Gastroesophageal sphincter (tissue), 4 donors: ENCODE results near the gene NAA25. TPM values are rescaled to one million over a fixed set of nuclear protein-coding genes. Genes with fewer than 3 reads are reported as not detected.

Source experiments
- ATAC-seq: fragments of 150-250 bp; one replicate; pipeline ENCODE4 v1.9.1; 2016; ENCODE audit warnings: mild to moderate bottlenecking, moderate library complexity
- H3K27ac ChIP-seq, 4 donors: fragments of 200-600 bp; sonication (generic) in 3 of 4; 1 replicate in 3 of 4; 2 replicates in 1 of 4; pipeline ENCODE4 v1.5.1; 2016 to 2019
- H3K27me3 ChIP-seq: fragments of 200-600 bp; sonication (generic); one replicate; pipeline ENCODE4 v1.5.1; 2019
- H3K36me3 ChIP-seq, 2 donors: fragments of 200-600 bp; sonication (generic); one replicate each; pipeline ENCODE4 v1.5.1; 2019; ENCODE audit warnings: control low read depth in 1 of 2
- H3K4me1 ChIP-seq, 3 donors: fragments of 200-600 bp; sonication (generic); 1 replicate in 2 of 3; 2 replicates in 1 of 3; pipeline ENCODE4 v1.5.1; 2016 to 2019; ENCODE audit warnings: control low read depth in 2 of 3
- H3K4me3 ChIP-seq, 2 donors: fragments of 200-600 bp; sonication (generic); one replicate each; pipeline ENCODE4 v1.5.1; 2019; ENCODE audit warnings: mild to moderate bottlenecking in 1 of 2, moderate library complexity in 1 of 2
- H3K9me3 ChIP-seq, 3 donors: fragments of 200-600 bp; sonication (generic); one replicate each; pipeline ENCODE4 v1.5.1; 2017 to 2019; ENCODE audit warnings: control low read depth in 2 of 3
- CTCF ChIP-seq, 4 experiments: fragments of 200-600 bp in 2 of 4; fragments of 450-650 bp in 2 of 4; sonication (generic) in 1 of 4; IDR thresholded peaks; one replicate each; pipeline ENCODE4 v1.5.1; 2017 to 2019; ENCODE audit warnings: antibody characterized with exemption in 4 of 4, mild to moderate bottlenecking in 2 of 4, moderate library complexity in 2 of 4
- EP300 ChIP-seq: sonication (generic); formaldehyde crosslinking; IDR thresholded peaks from one replicate; pipeline ENCODE4 v1.6.1; 2017; ENCODE audit warnings: antibody characterized with exemption, mild to moderate bottlenecking
- POLR2A ChIP-seq, 2 donors: fragments of 450-650 bp; IDR thresholded peaks; one replicate each; pipeline ENCODE4 v1.6.1; 2017; ENCODE audit warnings: antibody characterized with exemption in 2 of 2, mild to moderate bottlenecking in 2 of 2, moderate library complexity in 1 of 2
- POLR2AphosphoS5 ChIP-seq: sonication (generic); formaldehyde crosslinking; IDR thresholded peaks from one replicate; pipeline ENCODE4 v1.6.1; 2017; ENCODE audit warnings: antibody characterized with exemption
- WGBS, 2 donors: methylation state at CpG; one replicate each; pipeline ENCODE4 v1.1.5; 2018; ENCODE audit warnings: low coverage in 1 of 2; 5-methylcytosine and 5-hydroxymethylcytosine counted together
- small RNA-seq, 4 donors: library from RNA; depleted of rRNA; stranded (forward); fragments of <200 nt; gene quantifications; one replicate each; pipeline ENCODE3, GENCODE V24; 2016
- total RNA-seq, 4 donors: library from RNA; depleted of rRNA; stranded (reverse); fragments of >200 nt; gene quantifications; one replicate each; pipeline ENCODE4 v1.1.0, GENCODE V29; 2016

Gene NAA25
- total RNA-seq, 4 donors from 2014 or later: 11.1 to 22.6 (median 17.3) TPM

GRCh38 chr12:111980598-111980997 is 128.0 kb downstream of the NAA25 start:
- Histone ChIP-seq H3K27ac (no peak overlapping the region), H3K9me3 (no peaks in the 10 kb centered on the region), H3K4me3 (no peak overlapping the region), H3K27me3 (no peaks in the 10 kb centered on the region), H3K4me1 (no peaks in the 10 kb centered on the region), H3K36me3 (peaks cover 0 to 6% of the 10 kb centered on the region in 2 donors)
- 62 to 89% methylated on average over 3 to 5 of the region's 5 CpGs for whole genome bisulfite sequencing, 2 donors
- no peak for TF ChIP-seq CTCF (IDR thresholded peaks at IDR 0.05)
- TF ChIP-seq EP300: no peak
- TF ChIP-seq POLR2A (IDR thresholded peaks at IDR 0.05): no peak
- no peak for TF ChIP-seq POLR2AphosphoS5
- ATAC-seq: no peak

GRCh38 chr12:111978545-111978944 is 130.0 kb downstream of the NAA25 start:
- Histone ChIP-seq H3K4me3 (no peak overlapping the region), H3K9me3 (no peaks in the 10 kb centered on the region), H3K27ac (no peak overlapping the region), H3K27me3 (no peaks in the 10 kb centered on the region), H3K36me3 (peaks cover 0 to 6% of the 10 kb centered on the region in 2 donors), H3K4me1 (no peaks in the 10 kb centered on the region)
- TF ChIP-seq POLR2A (IDR thresholded peaks at IDR 0.05) (no peak), CTCF (IDR thresholded peaks at IDR 0.05) (no peak), EP300 (no peak), POLR2AphosphoS5 (no peak)
- ATAC-seq: no peak

- H3K36me3 ChIP-seq: peaks cover 0 to 18% of the 10 kb centered on the region in 2 donors
These were observed 131.7 kb downstream of the NAA25 start for GRCh38 chr12:111976860-111977259.

More at GRCh38 chr12:111976860-111977259, 131.7 kb downstream of the NAA25 start:
- Histone ChIP-seq H3K4me3 (no peak overlapping the region), H3K27me3 (no peaks in the 10 kb centered on the region), H3K4me1 (no peaks in the 10 kb centered on the region), H3K27ac (no peak overlapping the region), H3K9me3 (no peaks in the 10 kb centered on the region)
- TF ChIP-seq POLR2A (IDR thresholded peaks at IDR 0.05): no peak
- no peak for TF ChIP-seq CTCF (IDR thresholded peaks at IDR 0.05)
- no peak for ATAC-seq

Small RNAs within 50 kb of the gene (small RNA-seq; reads per million reads assigned to genes)
- 0 reads per million in 4 donors for gene AC004024.1
- gene MIR3657: 0 reads per million in 4 donors
- 0 reads per million in 4 donors for gene RF00019

Other genes starting within 250 kb of the NAA25 start
- 10 to 100 TPM in 1 of 4 donors, 1 to 10 TPM in 3; 6.4 to 11.4 (median 6.7) TPM for gene TMEM116, start 95.6 kb downstream of the NAA25 start, total RNA-seq
- gene ERP29, start 95.4 kb downstream of the NAA25 start, total RNA-seq: 100 to 1,000 TPM in 1 of 4 donors, 10 to 100 TPM in 3; 37.1 to 147 (median 38.1) TPM
- gene TRAFD1, start 16.8 kb upstream of the NAA25 start, total RNA-seq: 10 to 100 TPM; 28.2 to 37.7 (median 30.2) TPM